ENCODE results near the gene SCGB2A2. TPM values are rescaled to one million over a fixed set of nuclear protein-coding genes. Genes with fewer than 3 reads are reported as not detected.

Gene SCGB2A2
- total RNA-seq, 6 experiments from 2014 or later = not detected

DNA sequence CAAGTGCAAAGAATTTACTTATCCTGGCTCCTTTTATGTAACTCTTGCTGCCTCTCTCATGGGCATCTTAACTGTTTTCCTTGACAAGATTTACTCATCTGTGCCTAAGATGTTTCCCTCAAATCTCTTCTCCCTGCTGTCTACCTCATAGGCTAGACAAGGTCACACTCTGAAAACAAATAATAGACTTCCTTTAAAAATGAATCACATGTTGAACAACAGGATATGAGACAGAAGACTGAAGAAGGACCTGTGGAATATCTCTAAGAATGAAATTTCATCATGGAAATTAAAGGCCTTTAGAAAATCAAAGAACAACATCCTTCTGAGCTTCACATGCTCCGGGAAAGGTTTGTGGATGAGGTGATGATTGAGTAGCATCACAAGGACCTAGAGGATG is 6.0 kb upstream of the SCGB2A2 start:
- Histone ChIP-seq H3K9me3 (no peaks in the 10 kb centered on the region), H3K4me3 (no peak overlapping the region), H3K27ac (no peak overlapping the region), H3K36me3 (no peaks in the 10 kb centered on the region), H3K4me1 (no peaks in the 10 kb centered on the region), H3K27me3 (no peaks in the 10 kb centered on the region)
- TF ChIP-seq, protein P1, sequence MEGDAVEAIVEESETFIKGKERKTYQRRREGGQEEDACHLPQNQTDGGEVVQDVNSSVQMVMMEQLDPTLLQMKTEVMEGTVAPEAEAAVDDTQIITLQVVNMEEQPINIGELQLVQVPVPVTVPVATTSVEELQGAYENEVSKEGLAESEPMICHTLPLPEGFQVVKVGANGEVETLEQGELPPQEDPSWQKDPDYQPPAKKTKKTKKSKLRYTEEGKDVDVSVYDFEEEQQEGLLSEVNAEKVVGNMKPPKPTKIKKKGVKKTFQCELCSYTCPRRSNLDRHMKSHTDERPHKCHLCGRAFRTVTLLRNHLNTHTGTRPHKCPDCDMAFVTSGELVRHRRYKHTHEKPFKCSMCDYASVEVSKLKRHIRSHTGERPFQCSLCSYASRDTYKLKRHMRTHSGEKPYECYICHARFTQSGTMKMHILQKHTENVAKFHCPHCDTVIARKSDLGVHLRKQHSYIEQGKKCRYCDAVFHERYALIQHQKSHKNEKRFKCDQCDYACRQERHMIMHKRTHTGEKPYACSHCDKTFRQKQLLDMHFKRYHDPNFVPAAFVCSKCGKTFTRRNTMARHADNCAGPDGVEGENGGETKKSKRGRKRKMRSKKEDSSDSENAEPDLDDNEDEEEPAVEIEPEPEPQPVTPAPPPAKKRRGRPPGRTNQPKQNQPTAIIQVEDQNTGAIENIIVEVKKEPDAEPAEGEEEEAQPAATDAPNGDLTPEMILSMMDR (IDR thresholded peaks at IDR 0.05) = no peak
- no peak for TF ChIP-seq POLR2A (IDR thresholded peaks at IDR 0.05)
- WGBS (ENCODE audit: insufficient coverage, low coverage, low lambda C conversion rate, missing lambda C conversion rate) = 85% methylated on average over 1 of the region's 1 CpG
- DNase-seq = no peak
- intact Hi-C loops (cut with DNase I) = no loop called here
- ATAC-seq = no peak

DNA sequence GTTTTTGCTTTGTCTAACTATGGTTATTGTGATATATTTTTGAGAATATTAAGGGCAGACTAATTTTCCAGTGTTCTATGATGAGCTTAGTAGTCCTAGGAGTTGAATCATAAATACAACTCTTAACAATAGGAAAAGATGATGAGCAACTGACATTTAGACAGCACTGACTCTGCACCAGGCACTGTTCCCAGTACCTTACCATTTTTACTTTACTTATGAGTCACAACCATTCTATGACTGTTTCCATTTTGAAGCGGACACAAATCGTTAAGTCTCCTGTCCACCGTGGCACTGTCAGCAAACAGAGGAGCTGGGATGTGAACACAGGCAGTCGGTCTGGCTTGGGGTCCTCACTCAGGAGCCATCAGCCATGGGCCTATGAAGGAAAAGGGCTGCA is 3.4 kb upstream of the SCGB2A2 start:
- 53% methylated on average over 4 of the region's 4 CpGs for WGBS (ENCODE audit: insufficient coverage, low coverage, low lambda C conversion rate, missing lambda C conversion rate)
- no peak overlapping the region for H3K4me3 ChIP-seq
- no peak for TF ChIP-seq POLR2A (IDR thresholded peaks at IDR 0.05)
- intact Hi-C loops (cut with DNase I) = no loop called here
- no peaks in the 10 kb centered on the region for H3K36me3 ChIP-seq
- DNase-seq (no peak), ATAC-seq (no peak)
- H3K27me3 ChIP-seq = no peaks in the 10 kb centered on the region
- H3K4me1 ChIP-seq = no peaks in the 10 kb centered on the region
- H3K27ac ChIP-seq = no peak overlapping the region
- H3K9me3 ChIP-seq = no peaks in the 10 kb centered on the region

DNA sequence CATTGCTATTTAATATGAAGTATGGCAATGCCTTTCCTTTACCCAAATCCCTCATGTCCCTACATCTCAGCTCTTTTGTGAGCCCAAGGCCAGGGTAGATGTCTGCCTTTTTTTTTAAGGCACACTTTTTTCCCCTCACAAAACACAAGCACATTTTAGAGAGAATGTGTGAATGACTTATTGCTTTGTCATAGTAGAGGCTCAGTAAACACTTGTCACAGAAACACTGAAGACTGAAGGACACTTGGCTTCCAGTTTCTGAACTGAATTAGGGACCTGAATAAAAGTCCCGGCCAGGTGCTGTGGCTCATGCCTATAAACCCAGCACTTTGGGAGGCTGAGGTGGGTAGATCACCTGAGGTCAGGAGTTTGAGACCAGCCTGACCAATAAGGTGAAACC is 2.9 kb upstream of the SCGB2A2 start:
- H3K9me3 ChIP-seq = no peaks in the 10 kb centered on the region
- no peaks in the 10 kb centered on the region for H3K36me3 ChIP-seq
- intact Hi-C loops (cut with DNase I) = no loop called here
- no peaks in the 10 kb centered on the region for H3K4me1 ChIP-seq
- TF ChIP-seq POLR2A (IDR thresholded peaks at IDR 0.05) = no peak
- TF ChIP-seq, protein P1 (IDR thresholded peaks at IDR 0.05) = no peak
- no peak for DNase-seq
- no peak overlapping the region for H3K27ac ChIP-seq
- 57% methylated on average over 1 of the region's 1 CpG for WGBS (ENCODE audit: insufficient coverage, low coverage, low lambda C conversion rate, missing lambda C conversion rate)
- H3K27me3 ChIP-seq = no peaks in the 10 kb centered on the region
- ATAC-seq = no peak
- H3K4me3 ChIP-seq = no peak overlapping the region

DNA sequence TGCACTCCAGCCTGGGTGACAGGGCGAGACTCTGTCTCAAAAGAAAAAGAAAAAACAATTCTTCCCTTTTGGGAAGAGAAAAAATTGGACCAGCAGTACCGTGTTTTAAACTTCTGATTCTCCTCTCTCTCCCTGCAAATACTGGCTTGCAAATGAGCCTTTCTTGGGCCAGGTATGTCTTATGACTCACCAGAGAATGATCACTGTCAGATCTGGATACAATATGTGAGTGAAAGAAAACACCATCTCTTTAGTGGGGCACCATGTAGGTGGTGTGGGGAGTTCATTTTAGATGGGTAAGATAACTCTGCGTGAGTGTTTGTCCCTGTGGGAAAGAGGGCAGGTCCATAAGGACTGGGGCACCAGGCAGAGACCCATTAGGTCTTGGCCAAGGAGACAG is 2.4 kb upstream of the SCGB2A2 start:
- Histone ChIP-seq H3K4me1 (no peaks in the 10 kb centered on the region), H3K27me3 (no peaks in the 10 kb centered on the region)

DNA sequence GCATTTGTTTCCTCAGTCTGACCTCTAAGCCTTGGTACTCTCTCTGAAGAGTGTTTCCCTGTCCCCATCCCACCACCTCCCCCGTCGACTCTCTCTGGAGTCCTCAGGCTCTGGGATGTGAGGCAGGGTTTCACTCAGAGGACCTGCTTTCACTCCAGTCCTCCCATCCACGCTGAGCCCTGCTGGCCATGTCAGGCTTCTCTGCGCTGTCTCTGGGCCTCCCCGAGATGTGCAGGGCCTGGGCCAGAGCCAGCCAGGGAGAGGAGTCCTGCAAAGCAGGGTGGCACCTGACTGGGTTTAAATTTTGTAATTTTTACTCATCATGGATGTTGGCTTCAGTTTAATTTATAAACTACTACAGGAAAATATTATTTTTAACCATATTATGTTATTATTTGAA is 3.3 kb downstream of the SCGB2A2 start:
- no peak overlapping the region for H3K4me3 ChIP-seq
- no peak overlapping the region for H3K27ac ChIP-seq
- H3K9me3 ChIP-seq = no peaks in the 10 kb centered on the region
- no peak for TF ChIP-seq POLR2A (IDR thresholded peaks at IDR 0.05)
- TF ChIP-seq, protein P1 (IDR thresholded peaks at IDR 0.05) = no peak
- 74% methylated on average over 4 of the region's 5 CpGs for WGBS (ENCODE audit: insufficient coverage, low coverage, low lambda C conversion rate, missing lambda C conversion rate)
- intact Hi-C loops (cut with DNase I) = no loop called here
- DNase-seq = no peak
- no peaks in the 10 kb centered on the region for H3K36me3 ChIP-seq
- no peak for ATAC-seq
- H3K27me3 ChIP-seq = no peaks in the 10 kb centered on the region
- no peaks in the 10 kb centered on the region for H3K4me1 ChIP-seq

More for the DNA sequence above, 2.4 kb upstream of the SCGB2A2 start:
- Histone ChIP-seq H3K27ac (no peak overlapping the region), H3K36me3 (no peaks in the 10 kb centered on the region), H3K4me3 (no peak overlapping the region), H3K9me3 (no peaks in the 10 kb centered on the region)
- DNase-seq (no peak), ATAC-seq (no peak)
- no peak for TF ChIP-seq POLR2A (IDR thresholded peaks at IDR 0.05)
- TF ChIP-seq, protein P1 (IDR thresholded peaks at IDR 0.05) = no peak
- WGBS (ENCODE audit: insufficient coverage, low coverage, low lambda C conversion rate, missing lambda C conversion rate) = 17% methylated on average over 2 of the region's 3 CpGs
- intact Hi-C loops (cut with DNase I) = no loop called here

Measured in right lobe of liver (tissue), 6 donors.